ENCODE results near the gene PIGB. TPM values are rescaled to one million over a fixed set of nuclear protein-coding genes. Genes with fewer than 3 reads are reported as not detected.

The PIGB gene
- total RNA-seq, 2 experiments from 2014 or later: 21.5 to 21.6 TPM

DNA sequence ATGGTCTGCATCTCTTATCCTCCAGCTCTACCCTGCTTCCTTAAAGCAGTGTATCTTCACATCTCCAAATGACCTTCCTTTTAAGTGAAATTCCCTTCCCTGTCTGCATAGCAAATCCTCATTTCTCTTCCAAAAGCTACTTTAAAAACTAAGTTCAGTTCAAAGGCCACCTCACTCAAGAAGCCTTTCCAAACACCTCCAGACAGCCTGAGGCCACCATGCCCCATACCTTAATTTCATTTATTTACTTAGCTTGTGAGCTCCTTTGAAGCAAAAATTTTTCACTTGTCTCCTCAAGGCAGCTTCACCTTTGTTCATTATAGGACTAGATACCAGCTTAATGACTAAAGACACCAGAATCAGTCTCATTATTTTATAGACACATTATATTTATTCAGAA lies 39.4 kb downstream of the PIGB start:
- Histone ChIP-seq H3K9me3 (ENCODE audit: control insufficient read depth in 1 of 2, insufficient read depth in 1 of 2, low read length in 2 of 2) (no peaks in the 10 kb centered on the region), H3K36me3 (ENCODE audit: insufficient read depth, low read length) (peaks cover 35% of the 10 kb centered on the region), H3K4me1 (ENCODE audit: insufficient read depth, low read length) (no peaks in the 10 kb centered on the region), H3K27ac (ENCODE audit: low read depth in 1 of 2, low read length in 2 of 2) (no peak overlapping the region), H3K4me3 (ENCODE audit: low read length) (no peak overlapping the region), H3K27me3 (ENCODE audit: control insufficient read depth in 1 of 2, insufficient read depth in 2 of 2, low read length in 2 of 2) (no peaks in the 10 kb centered on the region)
- TF ChIP-seq, protein P1, sequence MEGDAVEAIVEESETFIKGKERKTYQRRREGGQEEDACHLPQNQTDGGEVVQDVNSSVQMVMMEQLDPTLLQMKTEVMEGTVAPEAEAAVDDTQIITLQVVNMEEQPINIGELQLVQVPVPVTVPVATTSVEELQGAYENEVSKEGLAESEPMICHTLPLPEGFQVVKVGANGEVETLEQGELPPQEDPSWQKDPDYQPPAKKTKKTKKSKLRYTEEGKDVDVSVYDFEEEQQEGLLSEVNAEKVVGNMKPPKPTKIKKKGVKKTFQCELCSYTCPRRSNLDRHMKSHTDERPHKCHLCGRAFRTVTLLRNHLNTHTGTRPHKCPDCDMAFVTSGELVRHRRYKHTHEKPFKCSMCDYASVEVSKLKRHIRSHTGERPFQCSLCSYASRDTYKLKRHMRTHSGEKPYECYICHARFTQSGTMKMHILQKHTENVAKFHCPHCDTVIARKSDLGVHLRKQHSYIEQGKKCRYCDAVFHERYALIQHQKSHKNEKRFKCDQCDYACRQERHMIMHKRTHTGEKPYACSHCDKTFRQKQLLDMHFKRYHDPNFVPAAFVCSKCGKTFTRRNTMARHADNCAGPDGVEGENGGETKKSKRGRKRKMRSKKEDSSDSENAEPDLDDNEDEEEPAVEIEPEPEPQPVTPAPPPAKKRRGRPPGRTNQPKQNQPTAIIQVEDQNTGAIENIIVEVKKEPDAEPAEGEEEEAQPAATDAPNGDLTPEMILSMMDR (IDR thresholded peaks at IDR 0.05): no peak
- ChIA-PET POLR2A (interaction anchor here (0.6 kb wide), 1 partner anchor 113 kb away, joined by 3 read pairs; no protein-coding TSS in a partner anchor), CTCF (interaction anchor here (1.8 kb wide), 1 partner anchor 81 kb away, joined by 6 read pairs; no protein-coding TSS in a partner anchor)
- Mint-ChIP-seq H3K4me1 (ENCODE audit: low read depth) (no peaks in the 10 kb centered on the region), H3K9me3 (no peaks in the 10 kb centered on the region), H3K36me3 (ENCODE audit: low read depth) (peaks cover 76% of the 10 kb centered on the region), H3K4me3 (no peak overlapping the region), H3K27me3 (no peaks in the 10 kb centered on the region), H3K27ac (no peak overlapping the region)
- intact Hi-C loops (cut with DNase I, micrococcal nuclease): no loop called here
- DNase-seq: no peak
- no peak for ATAC-seq (ENCODE audit: poor library complexity)

DNA sequence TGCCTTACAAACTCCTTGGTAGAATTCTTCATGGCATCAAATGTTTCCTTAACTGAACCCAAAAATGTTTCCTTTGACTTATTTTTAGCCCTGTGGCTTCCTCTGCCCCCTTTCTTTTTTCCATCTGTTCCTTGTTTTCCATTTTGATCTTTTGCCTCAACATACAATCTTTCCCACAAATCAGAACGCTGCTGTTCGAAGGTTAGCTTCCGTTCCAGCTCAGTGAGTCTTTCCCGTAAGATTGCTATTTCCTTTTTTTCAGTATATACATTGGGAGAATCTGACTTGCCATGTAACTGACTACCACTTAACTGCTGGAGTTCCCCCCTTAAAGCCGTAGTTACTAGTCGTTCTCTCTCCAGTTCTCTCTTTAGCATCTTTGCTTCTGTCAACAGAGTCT lies 41.2 kb downstream of the PIGB start:
- DNase-seq (no peak), ATAC-seq (ENCODE audit: poor library complexity) (no peak)
- Histone ChIP-seq H3K27me3 (ENCODE audit: control insufficient read depth in 1 of 2, insufficient read depth in 2 of 2, low read length in 2 of 2) (no peaks in the 10 kb centered on the region), H3K9me3 (ENCODE audit: control insufficient read depth in 1 of 2, insufficient read depth in 1 of 2, low read length in 2 of 2) (no peaks in the 10 kb centered on the region), H3K4me3 (ENCODE audit: low read length) (no peak overlapping the region), H3K36me3 (ENCODE audit: insufficient read depth, low read length) (peaks cover 34% of the 10 kb centered on the region), H3K4me1 (ENCODE audit: insufficient read depth, low read length) (no peaks in the 10 kb centered on the region), H3K27ac (ENCODE audit: low read depth in 1 of 2, low read length in 2 of 2) (no peak overlapping the region)
- CTCF ChIA-PET: no interaction called here
- H3K27ac Mint-ChIP-seq: no peak overlapping the region
- H3K36me3 Mint-ChIP-seq (ENCODE audit: low read depth): peaks cover 79% of the 10 kb centered on the region
- POLR2A ChIA-PET: no interaction called here
- H3K9me3 Mint-ChIP-seq: no peaks in the 10 kb centered on the region
- intact Hi-C loops (cut with DNase I, micrococcal nuclease): no loop called here
- H3K4me1 Mint-ChIP-seq (ENCODE audit: low read depth): no peaks in the 10 kb centered on the region
- TF ChIP-seq, protein P1 (IDR thresholded peaks at IDR 0.05): no peak
- H3K4me3 Mint-ChIP-seq: no peak overlapping the region
- no peaks in the 10 kb centered on the region for H3K27me3 Mint-ChIP-seq

DNA sequence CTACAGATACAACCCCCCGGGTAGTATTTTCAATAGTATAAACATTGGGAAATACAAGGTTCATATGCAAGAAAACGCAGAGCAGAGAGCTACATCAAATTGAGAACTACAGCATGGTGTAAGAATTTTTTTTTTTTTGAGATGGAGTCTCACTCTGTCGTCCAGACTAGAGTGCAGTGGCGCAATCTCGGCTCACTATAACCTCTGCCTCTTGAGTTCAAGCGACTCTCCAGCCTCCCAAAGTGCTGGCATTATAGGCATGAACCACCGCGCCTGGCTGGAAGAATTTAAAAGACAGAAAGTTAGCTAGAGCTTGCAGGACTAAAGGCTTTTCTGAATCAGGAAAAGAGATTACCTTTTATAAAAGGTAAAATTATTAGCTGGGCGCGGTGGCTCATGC lies 42.0 kb downstream of the PIGB start:
- CTCF ChIA-PET: no interaction called here
- H3K27me3 ChIP-seq (ENCODE audit: control insufficient read depth in 1 of 2, insufficient read depth in 2 of 2, low read length in 2 of 2): no peaks in the 10 kb centered on the region
- no peak overlapping the region for H3K4me3 ChIP-seq (ENCODE audit: low read length)
- Mint-ChIP-seq H3K4me1 (ENCODE audit: low read depth) (no peaks in the 10 kb centered on the region), H3K4me3 (no peak overlapping the region), H3K27me3 (no peaks in the 10 kb centered on the region), H3K27ac (no peak overlapping the region), H3K36me3 (ENCODE audit: low read depth) (peaks cover 73% of the 10 kb centered on the region), H3K9me3 (no peaks in the 10 kb centered on the region)
- TF ChIP-seq, protein P1 (IDR thresholded peaks at IDR 0.05): no peak
- POLR2A ChIA-PET: interaction anchor here (0.9 kb wide), 1 partner anchor 42 kb away, joined by 3 read pairs; the partner anchor contains the start of genes PIGB and PIGBOS1
- no peaks in the 10 kb centered on the region for H3K9me3 ChIP-seq (ENCODE audit: control insufficient read depth in 1 of 2, insufficient read depth in 1 of 2, low read length in 2 of 2)
- peaks cover 28% of the 10 kb centered on the region for H3K36me3 ChIP-seq (ENCODE audit: insufficient read depth, low read length)
- no peaks in the 10 kb centered on the region for H3K4me1 ChIP-seq (ENCODE audit: insufficient read depth, low read length)
- no peak overlapping the region for H3K27ac ChIP-seq (ENCODE audit: low read depth in 1 of 2, low read length in 2 of 2)
- ATAC-seq (ENCODE audit: poor library complexity) (no peak), DNase-seq (no peak)
- intact Hi-C loops (cut with DNase I, micrococcal nuclease): no loop called here
